Astrocyte (in vitro differentiated cells and primary cell): ENCODE measurements around the gene PSMD4.
"Not testable (repeated sequence)": the region's sequence is repeated elsewhere in the genome, so short reads cannot be mapped to it uniquely, and the experiment has no call there.

Source experiments
- CTCF ChIP-seq: IDR thresholded peaks from 2 replicates; pipeline ENCODE4 v1.5.1; 2011; ENCODE audit warnings: low read depth, mild to moderate bottlenecking, inconsistent platforms, low read length, moderate library complexity; ENCODE audit not compliant: insufficient read depth
- EZH2 ChIP-seq: IDR thresholded peaks from 2 replicates; pipeline ENCODE4 v1.6.1; 2012; ENCODE audit warnings: mild to moderate bottlenecking, low read length, inconsistent platforms; ENCODE audit not compliant: insufficient read depth

- TF ChIP-seq CTCF, EZH2: not testable (repeated sequence)
Observed at GRCh38 chr1:151205381-151205965, 49.1 kb upstream of the PSMD4 start.
